Panc1 (cell line): ENCODE measurements around the gene CTSL. TPM values are rescaled to one million over a fixed set of nuclear protein-coding genes. Genes with fewer than 3 reads are reported as not detected.

Experiments used
- ATAC-seq: fragments of 200-7000 bp; cut with Tn5 transposase; 2 replicates; pipeline ENCODE4 v1.9.1; 2020; ENCODE audit warnings: mild to moderate bottlenecking, moderate library complexity
- BruUV-seq: library from RNA; stranded (reverse); fragments of 400-500 nt; replicated peaks from 2 replicates; lab custom pipeline; 2021; lab: Mats Ljungman, UMichigan
- CTCF ChIA-PET: fragments of 300-600 bp; sonication (Branson Sonifier 250); formaldehyde crosslinking; loops from one replicate; lab custom pipeline; 2022; ENCODE audit warnings: antibody characterized with exemption; lab: Charles Lee
- POLR2A ChIA-PET: fragments of 300-600 bp; sonication (Branson Sonifier 250); formaldehyde crosslinking; loops from one replicate; lab custom pipeline; 2022; ENCODE audit warnings: antibody characterized with exemption; lab: Charles Lee
- DNase-seq: peaks from one replicate; pipeline ENCODE4 v3.0.0-alpha.2; 2010; ENCODE audit warnings: low read depth, low spot score
- H3K27ac ChIP-seq: 2 replicates; pipeline ENCODE4 v1.5.1; 2011; ENCODE audit warnings: mild to moderate bottlenecking, low read length, inconsistent platforms
- H3K27me3 ChIP-seq: fragments of 200-500 bp; sonication (Bioruptor generic); 2 replicates; pipeline ENCODE4 v1.6.0; 2014; ENCODE audit warnings: low read length, inconsistent platforms; ENCODE audit not compliant: control insufficient read depth, insufficient read depth
- H3K36me3 ChIP-seq: fragments of 200-500 bp; sonication (Bioruptor generic); 2 replicates; pipeline ENCODE4 v1.5.1; 2014; ENCODE audit warnings: inconsistent platforms, mild to moderate bottlenecking, low read length, moderate library complexity; ENCODE audit not compliant: control insufficient read depth, insufficient read depth
- H3K4me1 ChIP-seq: 2 replicates; pipeline ENCODE4 v1.5.1; 2011; ENCODE audit warnings: inconsistent platforms, mild to moderate bottlenecking, low read length, moderate library complexity; ENCODE audit not compliant: control insufficient read depth, insufficient read depth
- H3K4me3 ChIP-seq, 2 experiments: 2 replicates each; pipeline ENCODE4 v1.5.1; 2011 to 2012; ENCODE audit warnings: low read depth in 2 of 2, low read length in 2 of 2, mild to moderate bottlenecking in 2 of 2, inconsistent platforms in 1 of 2, moderate library complexity in 1 of 2
- H3K9me3 ChIP-seq: fragments of 200-500 bp; sonication (Bioruptor generic); 2 replicates; pipeline ENCODE4 v1.5.1; 2014; ENCODE audit warnings: low read depth, mild to moderate bottlenecking, inconsistent platforms, low read length, moderate library complexity; ENCODE audit not compliant: control insufficient read depth, insufficient read depth
- CTCF ChIP-seq: fragments of 450-650 bp; IDR thresholded peaks from 2 replicates; pipeline ENCODE4 v1.5.1; 2017; ENCODE audit warnings: mild to moderate bottlenecking
- POLR2AphosphoS5 ChIP-seq: IDR thresholded peaks from 2 replicates; pipeline ENCODE4 v1.6.1; 2012; ENCODE audit warnings: mild to moderate bottlenecking, low read depth, low read length, moderate library complexity
- REST ChIP-seq, 2 experiments: IDR thresholded peaks; 2 replicates each; pipeline ENCODE4 v1.6.1; 2011 to 2012; ENCODE audit warnings: low read depth in 2 of 2, control low read depth in 1 of 2, low read length in 1 of 2, mild to moderate bottlenecking in 1 of 2, moderate library complexity in 1 of 2; ENCODE audit not compliant: insufficient read depth in 1 of 2
- SIN3A ChIP-seq: IDR thresholded peaks from 2 replicates; pipeline ENCODE4 v1.6.1; 2012; ENCODE audit warnings: low read depth, mild to moderate bottlenecking, low read length, moderate library complexity, borderline replicate concordance; ENCODE audit not compliant: insufficient read depth
- TCF7L2 ChIP-seq: IDR thresholded peaks from 2 replicates; pipeline ENCODE4 v1.6.1; 2011; ENCODE audit warnings: mild to moderate bottlenecking, low read depth, low read length, inconsistent platforms
- in situ Hi-C: cut with HindIII; loops from 2 replicates; pipeline ENCODE4 v1.10.0; 2016; ENCODE audit warnings: low sequenced_read_pairs, low pct_unique_long_range_greater_than_20kb
- intact Hi-C: fragments of 100-400 bp; cut with micrococcal nuclease; formaldehyde crosslinking; loops from one replicate; pipeline ENCODE4 v1.10.0; 2022; ENCODE audit not compliant: unreplicated experiment
- total RNA-seq: library from RNA; stranded (reverse); gene quantifications from one replicate; pipeline ENCODE4 v1.2.1, GENCODE V29; 2021; ENCODE audit not compliant: unreplicated experiment

The CTSL gene
- total RNA-seq, 1 experiment from 2014 or later: 45.2 TPM

GRCh38 chr9:87718231-87718630 is 7.7 kb upstream of the CTSL start:
- no TSS peak for BruUV-seq
- no peak for DNase-seq
- ChIA-PET CTCF (no interaction called here), POLR2A (no interaction called here)
- ATAC-seq: no peak
- no peak for TF ChIP-seq REST (IDR thresholded peaks at IDR 0.05; ENCODE audit: insufficient read depth in 1 of 2, low read depth in 2 of 2, low read length in 1 of 2)
- TF ChIP-seq TCF7L2: no peak
- no peak for TF ChIP-seq SIN3A
- TF ChIP-seq CTCF: no peak
- TF ChIP-seq POLR2AphosphoS5: no peak
- Histone ChIP-seq H3K4me1 (no peaks in the 10 kb centered on the region; the same call in 1 of the 2 replicates), H3K9me3 (no peaks in the 10 kb centered on the region), H3K4me3 (no peak overlapping the region), H3K27me3 (no peaks in the 10 kb centered on the region), H3K36me3 (no peaks in the 10 kb centered on the region), H3K27ac (no peak overlapping the region)
- intact Hi-C loops: no loop called here
- in situ Hi-C loops: no loop called here

GRCh38 chr9:87718852-87719612 is 6.9 kb upstream of the CTSL start:
- ChIA-PET POLR2A (no interaction called here), CTCF (no interaction called here)
- no peak overlapping the region for H3K27ac ChIP-seq

More at GRCh38 chr9:87718852-87719612, 6.9 kb upstream of the CTSL start:
- Histone ChIP-seq H3K36me3 (no peaks in the 10 kb centered on the region), H3K27me3 (no peaks in the 10 kb centered on the region), H3K4me3 (no peak overlapping the region), H3K9me3 (no peaks in the 10 kb centered on the region), H3K4me1 (no peaks in the 10 kb centered on the region; the same call in 1 of the 2 replicates)
- intact Hi-C loops (no loop called here), in situ Hi-C loops (no loop called here)
- BruUV-seq: no TSS peak
- DNase-seq: no peak
- TF ChIP-seq REST (IDR thresholded peaks at IDR 0.05; ENCODE audit: insufficient read depth in 1 of 2, low read depth in 2 of 2, low read length in 1 of 2): no peak
- ATAC-seq: no peak
